Neural cell (in vitro differentiated cells): Measurements from ENCODE around the gene NCEH1. TPM values are rescaled to one million over a fixed set of nuclear protein-coding genes. Genes with fewer than 3 reads are reported as not detected.

Source experiments
- H2AFZ ChIP-seq: fragments of 200-600, 300-800 bp; sonication (generic), shearing (Covaris generic); 2 replicates; pipeline ENCODE4 v1.6.0; 2014; ENCODE audit warnings: low read depth, mild to moderate bottlenecking, antibody characterized with exemption, low read length, moderate library complexity
- H3F3A ChIP-seq: fragments of 200-600 bp; shearing (Covaris generic); 2 replicates; pipeline ENCODE4 v1.6.1; 2016; ENCODE audit warnings: mild to moderate bottlenecking, moderate library complexity, mixed read lengths, antibody characterized with exemption, low read length; ENCODE audit not compliant: insufficient read depth, poor library complexity, severe bottlenecking
- H3K27ac ChIP-seq: fragments of 200-600, 300-800 bp; sonication (generic), shearing (Covaris generic); 2 replicates; pipeline ENCODE4 v1.5.1; 2014; ENCODE audit warnings: mild to moderate bottlenecking, low read length, moderate library complexity
- H3K27me3 ChIP-seq: fragments of 300-800, 200-600 bp; sonication (generic), shearing (Covaris generic); 2 replicates; pipeline ENCODE4 v1.6.0; 2014; ENCODE audit warnings: mild to moderate bottlenecking, low read depth, low read length, moderate library complexity; ENCODE audit not compliant: insufficient read depth
- H3K36me3 ChIP-seq: fragments of 300-800, 200-600 bp; sonication (generic), shearing (Covaris generic); 2 replicates; pipeline ENCODE4 v1.5.1; 2014; ENCODE audit warnings: mild to moderate bottlenecking, antibody characterized with exemption, low read length, moderate library complexity; ENCODE audit not compliant: insufficient read depth
- H3K4me2 ChIP-seq: fragments of 300-800, 200-600 bp; sonication (generic), shearing (Covaris generic); 2 replicates; pipeline ENCODE4 v1.6.0; 2014; ENCODE audit warnings: mild to moderate bottlenecking, low read length
- H3K4me3 ChIP-seq: fragments of 300-800, 200-600 bp; sonication (generic), shearing (Covaris generic); 2 replicates; pipeline ENCODE4 v1.5.1; 2014; ENCODE audit warnings: mild to moderate bottlenecking, low read length, moderate library complexity
- H3K79me2 ChIP-seq: fragments of 200-600 bp; shearing (Covaris generic); replicated peaks from 2 replicates; pipeline ENCODE4 v1.6.0; 2014; ENCODE audit warnings: mild to moderate bottlenecking, low read length, moderate library complexity; ENCODE audit not compliant: insufficient read depth
- H3K9ac ChIP-seq: fragments of 300-800, 200-600 bp; sonication (generic), shearing (Covaris generic); 2 replicates; pipeline ENCODE4 v1.6.1; 2016; ENCODE audit warnings: mild to moderate bottlenecking, low read length, mixed read lengths
- H3K9me2 ChIP-seq: fragments of 200-600 bp; shearing (Covaris generic); 2 replicates; pipeline ENCODE4 v1.6.1; 2016; ENCODE audit warnings: mild to moderate bottlenecking, low read length, mixed read lengths; ENCODE audit not compliant: insufficient read depth
- H3K9me3 ChIP-seq: fragments of 200-600, 300-800 bp; sonication (generic), shearing (Covaris generic); 2 replicates; pipeline ENCODE4 v1.6.1; 2016; ENCODE audit warnings: mild to moderate bottlenecking, mixed run types, low read length, moderate library complexity, mixed read lengths
- H4K20me1 ChIP-seq: fragments of 200-600 bp; shearing (Covaris generic); 2 replicates; pipeline ENCODE4 v1.6.1; 2016; ENCODE audit warnings: mild to moderate bottlenecking, mixed run types; ENCODE audit not compliant: insufficient read depth
- CTCF ChIP-seq: fragments of 450-650 bp; IDR thresholded peaks from 2 replicates; pipeline ENCODE4 v1.5.1; 2014; ENCODE audit warnings: antibody characterized with exemption, mild to moderate bottlenecking, moderate library complexity; ENCODE audit not compliant: poor library complexity, severe bottlenecking
- EP300 ChIP-seq: fragments of 450-650 bp; conservative IDR thresholded peaks from 2 replicates; pipeline ENCODE4 v1.6.1; 2014; ENCODE audit warnings: antibody characterized with exemption, mild to moderate bottlenecking, moderate library complexity; ENCODE audit not compliant: poor library complexity, severe bottlenecking
- EZH2 ChIP-seq: fragments of 200-600, 300-800 bp; shearing (Covaris generic), sonication (generic); IDR thresholded peaks from 2 replicates; pipeline ENCODE4 v1.6.1; 2014; ENCODE audit warnings: antibody characterized with exemption, low read length, borderline replicate concordance, mild to moderate bottlenecking; ENCODE audit not compliant: insufficient read depth, poor library complexity, severe bottlenecking
- MXI1 ChIP-seq: fragments of 450-650 bp; conservative IDR thresholded peaks from 2 replicates; pipeline ENCODE4 v1.6.1; 2014; ENCODE audit warnings: antibody characterized with exemption, mild to moderate bottlenecking; ENCODE audit not compliant: poor library complexity, severe bottlenecking
- POLR2AphosphoS5 ChIP-seq: IDR thresholded peaks from 2 replicates; pipeline ENCODE4 v1.6.1; 2012
- RAD21 ChIP-seq: fragments of 450-650 bp; conservative IDR thresholded peaks from 2 replicates; pipeline ENCODE4 v1.6.1; 2014; ENCODE audit warnings: antibody characterized with exemption, mild to moderate bottlenecking, moderate library complexity
- SMC3 ChIP-seq: fragments of 450-650 bp; conservative IDR thresholded peaks from 2 replicates; pipeline ENCODE4 v1.6.1; 2014; ENCODE audit warnings: antibody characterized with exemption, mild to moderate bottlenecking, moderate library complexity; ENCODE audit not compliant: poor library complexity
- TAF1 ChIP-seq: IDR thresholded peaks from 2 replicates; pipeline ENCODE4 v1.6.1; 2012; ENCODE audit warnings: low read depth
- polyA plus RNA-seq: library from polyadenylated mRNA; depleted of rRNA; stranded (reverse); fragments of >200 nt; gene quantifications from 2 replicates; pipeline ENCODE4 v1.2.3, GENCODE V29; 2014
- TF ChIP-seq, protein P1 (sequence below): IDR thresholded peaks from 2 replicates; pipeline ENCODE4 v1.6.1; 2012; ENCODE audit warnings: borderline replicate concordance

NCEH1 gene
- polyA plus RNA-seq, 1 donor from 2014 or later: 2.1 TPM

DNA sequence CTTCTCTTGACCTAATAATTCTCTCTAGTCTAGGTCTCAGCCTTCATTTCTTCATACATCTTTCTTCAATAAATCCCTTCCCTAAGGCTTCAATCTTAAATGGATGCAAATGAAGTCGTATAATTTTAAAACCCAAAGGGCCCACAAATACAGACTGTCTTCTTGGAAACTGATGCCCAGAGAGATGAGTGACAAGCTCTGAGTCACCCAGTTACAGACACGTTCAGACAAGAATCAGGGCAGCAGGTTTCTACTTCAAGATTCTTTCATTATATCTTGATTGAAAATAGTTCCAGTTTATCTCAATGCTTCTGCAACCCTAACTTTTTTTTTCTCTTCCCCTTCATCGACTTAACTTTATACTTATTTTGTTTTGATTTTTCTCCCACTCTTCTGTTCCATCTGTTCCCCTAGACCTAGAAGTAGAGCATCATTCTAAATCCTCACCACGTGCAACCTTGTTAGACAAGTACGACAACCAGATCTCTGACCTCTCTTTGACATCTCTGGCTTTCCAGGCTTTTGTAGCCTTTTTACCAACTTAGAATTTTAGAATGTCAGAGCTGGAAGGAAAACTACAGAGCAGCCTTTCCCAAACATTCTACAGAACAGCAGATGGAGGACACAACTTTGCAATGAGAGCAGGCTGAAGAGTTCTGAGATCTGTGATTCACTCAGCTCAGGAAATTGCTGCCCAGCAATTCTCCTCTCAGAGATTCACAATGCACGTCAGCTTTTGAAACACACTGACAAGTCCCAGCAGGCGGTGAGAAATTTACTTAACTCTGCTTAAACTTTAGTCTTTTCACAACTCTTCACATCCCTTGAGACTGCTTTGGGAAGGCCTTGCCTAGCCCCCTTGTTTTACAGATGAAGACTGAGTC, 25.3 kb downstream of the NCEH1 start:
- H3K9ac ChIP-seq: no peak overlapping the region
- H3K36me3 ChIP-seq: no peaks in the 10 kb centered on the region
- no peaks in the 10 kb centered on the region for H4K20me1 ChIP-seq
- H3K4me3 ChIP-seq: no peak overlapping the region
- H2AFZ ChIP-seq: no peak overlapping the region
- no peaks in the 10 kb centered on the region for H3K27me3 ChIP-seq
- no peaks in the 10 kb centered on the region for H3K79me2 ChIP-seq
- no peaks in the 10 kb centered on the region for H3F3A ChIP-seq
- no peak overlapping the region for H3K27ac ChIP-seq
- H3K9me2 ChIP-seq: no peaks in the 10 kb centered on the region
- no peaks in the 10 kb centered on the region for H3K9me3 ChIP-seq
- no peak for TF ChIP-seq POLR2AphosphoS5
- TF ChIP-seq, protein P1, sequence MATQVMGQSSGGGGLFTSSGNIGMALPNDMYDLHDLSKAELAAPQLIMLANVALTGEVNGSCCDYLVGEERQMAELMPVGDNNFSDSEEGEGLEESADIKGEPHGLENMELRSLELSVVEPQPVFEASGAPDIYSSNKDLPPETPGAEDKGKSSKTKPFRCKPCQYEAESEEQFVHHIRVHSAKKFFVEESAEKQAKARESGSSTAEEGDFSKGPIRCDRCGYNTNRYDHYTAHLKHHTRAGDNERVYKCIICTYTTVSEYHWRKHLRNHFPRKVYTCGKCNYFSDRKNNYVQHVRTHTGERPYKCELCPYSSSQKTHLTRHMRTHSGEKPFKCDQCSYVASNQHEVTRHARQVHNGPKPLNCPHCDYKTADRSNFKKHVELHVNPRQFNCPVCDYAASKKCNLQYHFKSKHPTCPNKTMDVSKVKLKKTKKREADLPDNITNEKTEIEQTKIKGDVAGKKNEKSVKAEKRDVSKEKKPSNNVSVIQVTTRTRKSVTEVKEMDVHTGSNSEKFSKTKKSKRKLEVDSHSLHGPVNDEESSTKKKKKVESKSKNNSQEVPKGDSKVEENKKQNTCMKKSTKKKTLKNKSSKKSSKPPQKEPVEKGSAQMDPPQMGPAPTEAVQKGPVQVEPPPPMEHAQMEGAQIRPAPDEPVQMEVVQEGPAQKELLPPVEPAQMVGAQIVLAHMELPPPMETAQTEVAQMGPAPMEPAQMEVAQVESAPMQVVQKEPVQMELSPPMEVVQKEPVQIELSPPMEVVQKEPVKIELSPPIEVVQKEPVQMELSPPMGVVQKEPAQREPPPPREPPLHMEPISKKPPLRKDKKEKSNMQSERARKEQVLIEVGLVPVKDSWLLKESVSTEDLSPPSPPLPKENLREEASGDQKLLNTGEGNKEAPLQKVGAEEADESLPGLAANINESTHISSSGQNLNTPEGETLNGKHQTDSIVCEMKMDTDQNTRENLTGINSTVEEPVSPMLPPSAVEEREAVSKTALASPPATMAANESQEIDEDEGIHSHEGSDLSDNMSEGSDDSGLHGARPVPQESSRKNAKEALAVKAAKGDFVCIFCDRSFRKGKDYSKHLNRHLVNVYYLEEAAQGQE: no peak
- TF ChIP-seq RAD21: no peak
- no peak for TF ChIP-seq TAF1
- no peak for TF ChIP-seq MXI1
- TF ChIP-seq SMC3: no peak
- TF ChIP-seq EP300: no peak
- TF ChIP-seq CTCF: no peak
- no peak for TF ChIP-seq EZH2
- H3K4me2 ChIP-seq: no peak overlapping the region

GRCh38 chr3:172680684-172681083, 30.2 kb downstream of the NCEH1 start:
- H3K4me2 ChIP-seq: no peak overlapping the region

More at GRCh38 chr3:172680684-172681083, 30.2 kb downstream of the NCEH1 start:
- Histone ChIP-seq H3K27me3 (no peaks in the 10 kb centered on the region), H3K9me2 (no peaks in the 10 kb centered on the region), H3K4me3 (no peak overlapping the region), H3K9me3 (no peaks in the 10 kb centered on the region), H3K27ac (no peak overlapping the region), H3K36me3 (no peaks in the 10 kb centered on the region), H3F3A (no peaks in the 10 kb centered on the region), H4K20me1 (no peaks in the 10 kb centered on the region), H3K9ac (no peak overlapping the region), H2AFZ (no peak overlapping the region), H3K79me2 (no peaks in the 10 kb centered on the region)
- TF ChIP-seq POLR2AphosphoS5 (no peak), EP300 (no peak), CTCF (no peak), TAF1 (no peak), RAD21 (no peak), SMC3 (no peak), EZH2 (no peak), MXI1 (no peak)
- TF ChIP-seq, protein P1: no peak
